Liver (tissue), 3 donors: ENCODE data around the gene TMTC2.

Experiments
- CTCF ChIP-seq: fragments of 150-350 bp; IDR thresholded peaks from 2 replicates; pipeline ENCODE4 v1.5.1; 2017; ENCODE audit warnings: improper control_type of control experiment, low read depth, low read length; ENCODE audit not compliant: missing input control
- RAD21 ChIP-seq, 2 donors: IDR thresholded peaks; 2 replicates each; pipeline ENCODE4 v1.6.1; 2016; ENCODE audit warnings: antibody characterized with exemption in 2 of 2, mild to moderate bottlenecking in 2 of 2
- YY1 ChIP-seq: IDR thresholded peaks from 2 replicates; pipeline ENCODE4 v1.6.1; 2016; ENCODE audit warnings: antibody characterized with exemption, mild to moderate bottlenecking
- donor health status: healthy.
- donor health status: healthy.

DNA sequence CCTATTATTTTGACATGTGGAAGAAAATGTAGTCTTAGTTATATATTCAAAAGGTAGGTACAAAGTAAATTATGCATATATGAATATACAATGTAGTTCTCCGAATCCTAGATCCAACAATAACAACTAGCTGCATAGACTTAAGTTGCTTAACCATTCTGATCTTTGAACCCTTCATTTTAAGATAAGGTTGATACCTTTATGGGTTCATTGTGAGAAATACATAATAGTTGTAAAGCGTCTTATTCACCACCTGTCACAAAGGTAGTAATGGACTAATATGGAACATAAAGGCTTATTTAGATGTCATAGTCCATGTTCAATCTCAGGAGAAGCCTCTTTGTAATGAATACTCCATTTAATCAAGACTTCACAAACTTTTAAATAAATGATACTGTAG, 263.6 kb downstream of the TMTC2 start:
- TF ChIP-seq RAD21 (IDR thresholded peaks at IDR 0.05) (no peak), CTCF (no peak), YY1 (no peak)
